ENCODE results near the gene SETDB2. TPM values are rescaled to one million over a fixed set of nuclear protein-coding genes. Genes with fewer than 3 reads are reported as not detected.
"Not testable (repeated sequence)": the region's sequence is repeated elsewhere in the genome, so short reads cannot be mapped to it uniquely, and the experiment has no call there.

The SETDB2 gene
- total RNA-seq, 2 experiments from 2014 or later = 15.8 to 16.2 TPM

DNA sequence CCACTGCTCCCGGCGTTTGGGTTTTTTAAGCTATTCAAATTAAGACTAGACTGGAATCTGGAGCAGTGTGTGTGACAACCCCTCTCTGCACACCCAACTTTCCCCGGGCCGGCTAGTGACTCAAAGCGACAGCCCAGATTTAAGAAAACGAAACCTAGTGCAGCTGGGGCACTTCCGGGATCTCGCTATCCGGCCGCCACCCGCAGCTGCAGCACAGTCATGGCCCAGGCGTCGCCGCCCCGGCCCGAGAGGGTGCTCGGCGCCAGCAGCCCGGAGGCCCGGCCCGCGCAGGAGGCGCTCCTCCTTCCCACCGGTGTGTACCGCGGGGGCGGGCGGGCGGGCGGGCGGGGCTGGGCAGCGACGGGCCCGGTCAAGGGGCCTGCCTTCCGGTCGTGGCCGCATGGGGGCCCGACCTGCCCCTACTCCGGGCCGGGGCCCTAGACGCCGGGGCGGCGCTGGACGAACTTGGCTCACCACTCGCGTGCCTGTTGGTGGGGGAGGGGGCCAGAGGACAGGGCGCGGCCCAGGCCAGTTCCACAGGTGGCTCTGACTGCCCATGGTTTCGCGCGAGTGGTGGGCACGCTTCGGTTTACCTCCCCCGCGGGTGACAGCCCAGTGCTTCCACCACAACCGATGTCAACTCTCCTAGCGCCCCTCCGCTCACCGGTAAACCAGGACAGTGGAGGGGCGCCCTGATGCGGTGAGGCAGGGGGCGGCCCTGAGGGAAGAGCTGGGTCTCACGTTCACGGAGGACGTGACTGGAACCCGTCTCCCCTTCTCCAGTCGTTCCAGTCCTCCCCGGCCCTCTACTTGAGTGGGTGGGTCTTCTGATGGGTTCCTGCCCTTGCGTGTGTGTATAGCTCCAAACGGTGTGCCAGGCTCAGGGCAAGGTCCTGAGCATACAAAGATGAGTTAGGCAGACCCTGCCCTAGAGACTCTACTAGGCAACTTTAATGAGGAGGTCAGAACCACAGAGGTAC is 52.0 kb downstream of the SETDB2 start, which contains the start of gene PHF11:
PHF11 (plus strand) TSS at position 171 of the 980 bp plus-strand sequence; CDS start at position 220, 49 bp downstream.
- H3K36me3 Mint-ChIP-seq (ENCODE audit: low read depth) = peaks cover 46% of the 10 kb centered on the region
- peak within 1 kb of the TSS; percentile 96 for H3K27ac Mint-ChIP-seq
- CTCF ChIA-PET = interaction anchor here (0.5 to 2.0 kb wide), 5 partner anchors 14 to 53 kb away, joined by 3 to 8 read pairs (median 4); partner anchors contain the start of genes CAB39L and SETDB2
- H3K4me1 Mint-ChIP-seq (ENCODE audit: low read depth) = peaks cover 49% of the 10 kb centered on the region
- H3K4me3 Mint-ChIP-seq = peak within 1 kb of the TSS; percentile 91
- no peaks in the 10 kb centered on the region for H3K27me3 Mint-ChIP-seq (ENCODE audit: low read depth)
- intact Hi-C loops (cut with micrococcal nuclease) = loop anchor here (1.0 to 5.0 kb wide), 16 partner anchors 42 to 1957 kb away; partner anchors contain the start of genes CAB39L, CDADC1, EBPL and INTS6
- peaks cover 4% of the 10 kb centered on the region for H3K9me3 Mint-ChIP-seq
- DNase-seq = peak; percentile 95

DNA sequence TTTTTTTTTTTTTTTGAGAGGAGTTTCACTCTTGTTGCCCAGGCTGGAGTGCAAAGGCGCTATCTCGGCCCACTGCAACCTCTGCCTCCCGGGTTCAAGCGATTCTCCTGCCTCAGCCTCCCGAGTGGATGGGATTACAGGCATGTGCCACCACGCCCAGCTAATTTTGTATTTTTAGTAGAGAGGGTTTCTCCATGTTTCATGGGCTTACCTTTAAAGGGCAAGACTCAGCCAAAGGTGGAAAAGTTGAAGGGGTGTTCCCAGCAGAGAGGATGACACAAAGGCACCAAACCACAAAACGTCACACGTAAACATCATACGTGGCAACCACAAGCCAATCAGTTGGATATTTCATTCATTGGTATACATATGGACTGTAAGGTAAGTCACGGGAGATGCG is 52.8 kb downstream of the SETDB2 start:
- peak overlapping the region; percentile 91 for H3K4me3 Mint-ChIP-seq
- CTCF ChIA-PET = interaction anchor here (2.0 kb wide), 1 partner anchor 53 kb away, joined by 8 read pairs; the partner anchor contains the start of genes CAB39L and SETDB2
- H3K27ac Mint-ChIP-seq = peak overlapping the region; percentile 96
- H3K9me3 Mint-ChIP-seq; H3K27me3 Mint-ChIP-seq (ENCODE audit: low read depth): not testable (repeated sequence)
- peaks cover 51% of the 10 kb centered on the region for H3K4me1 Mint-ChIP-seq (ENCODE audit: low read depth)
- peaks cover 49% of the 10 kb centered on the region for H3K36me3 Mint-ChIP-seq (ENCODE audit: low read depth)
- peak; percentile 86 for DNase-seq
- intact Hi-C loops (cut with micrococcal nuclease) = loop anchor here (2.0 to 5.0 kb wide), 9 partner anchors 195 to 1956 kb away; partner anchors contain the start of genes CDADC1, EBPL, INTS6 and NUDT15

- CTCF ChIA-PET = interaction anchor here (0.6 to 2.0 kb wide), 2 partner anchors 54 to 620 kb away, joined by 3 to 8 read pairs; partner anchors contain the start of genes CAB39L and SETDB2
- peak overlapping the region; percentile 91 for H3K4me3 Mint-ChIP-seq
- no peaks in the 10 kb centered on the region for H3K27me3 Mint-ChIP-seq (ENCODE audit: low read depth)
- H3K9me3 Mint-ChIP-seq = peaks cover 4% of the 10 kb centered on the region
- H3K4me1 Mint-ChIP-seq (ENCODE audit: low read depth) = peaks cover 51% of the 10 kb centered on the region
- intact Hi-C loops (cut with micrococcal nuclease) = loop anchor here (2.0 to 5.0 kb wide), 9 partner anchors 195 to 1956 kb away; partner anchors contain the start of genes CDADC1, EBPL, INTS6 and NUDT15
- DNase-seq = peak; percentile 8
- H3K36me3 Mint-ChIP-seq (ENCODE audit: low read depth) = peaks cover 48% of the 10 kb centered on the region
- H3K27ac Mint-ChIP-seq = peak overlapping the region; percentile 96
Observed at GRCh38 chr13:49497272-49497671, 53.2 kb downstream of the SETDB2 start.

- H3K4me3 Mint-ChIP-seq = peak overlapping the region; percentile 41
- no peaks in the 10 kb centered on the region for H3K27me3 Mint-ChIP-seq (ENCODE audit: low read depth)
- no peak for DNase-seq
- H3K36me3 Mint-ChIP-seq (ENCODE audit: low read depth) = peaks cover 54% of the 10 kb centered on the region
- intact Hi-C loops (cut with micrococcal nuclease) = loop anchor here (1.0 to 5.0 kb wide), 9 partner anchors 194 to 1461 kb away; partner anchors contain the start of genes CDADC1, EBPL, NUDT15 and SPRYD7
- H3K27ac Mint-ChIP-seq = peak overlapping the region; percentile 96
- H3K9me3 Mint-ChIP-seq = peaks cover 4% of the 10 kb centered on the region
- CTCF ChIA-PET = interaction anchor here (0.5 kb wide), 1 partner anchor 598 kb away, joined by 3 read pairs; no protein-coding TSS in a partner anchor
- H3K4me1 Mint-ChIP-seq (ENCODE audit: low read depth) = peaks cover 57% of the 10 kb centered on the region
Observed at GRCh38 chr13:49498206-49498605, 54.1 kb downstream of the SETDB2 start.

DNA sequence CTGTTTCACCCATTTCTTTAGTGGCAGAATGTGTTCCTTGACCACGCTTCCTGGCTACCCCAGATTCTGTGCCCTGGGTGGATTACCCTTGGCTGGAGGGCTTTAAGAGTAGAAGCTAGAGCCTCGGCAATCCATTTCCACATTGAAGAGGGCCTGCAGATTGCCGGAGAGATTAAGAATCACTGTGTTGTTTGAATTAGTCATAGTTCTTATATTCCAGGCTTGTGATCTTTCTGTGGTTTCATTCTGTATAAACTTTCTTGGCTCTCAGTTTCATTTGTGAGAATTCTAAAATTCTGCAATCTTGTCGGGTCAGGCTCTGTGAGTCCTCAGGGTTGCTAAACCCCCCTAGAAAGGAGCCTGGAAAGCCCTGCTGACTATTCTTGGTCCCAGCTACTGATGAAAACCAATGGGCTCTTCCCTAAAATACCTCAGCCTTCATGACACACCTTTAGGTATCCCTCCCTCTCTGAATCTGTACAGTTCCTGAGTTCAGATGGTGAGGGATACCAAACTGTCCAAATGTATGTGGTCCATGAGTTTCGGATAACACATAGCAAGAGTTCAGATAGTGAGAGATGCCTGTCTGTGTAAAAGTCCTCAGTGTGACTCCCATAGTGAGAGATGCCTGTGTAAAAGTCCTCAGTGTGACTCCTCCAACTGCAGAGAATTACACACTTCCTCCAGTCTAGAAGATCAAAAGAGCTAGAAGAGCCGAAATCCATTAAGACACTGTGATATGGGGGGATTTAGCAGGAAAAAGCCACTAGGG is 56.0 kb downstream of the SETDB2 start:
- peaks cover 65% of the 10 kb centered on the region for H3K36me3 Mint-ChIP-seq (ENCODE audit: low read depth)
- peaks cover 56% of the 10 kb centered on the region for H3K4me1 Mint-ChIP-seq (ENCODE audit: low read depth)
- intact Hi-C loops (cut with micrococcal nuclease) = loop anchor here (1.0 to 5.0 kb wide), 9 partner anchors 85 to 1463 kb away; partner anchors contain the start of genes CDADC1, EBPL, NUDT15 and RCBTB1
- H3K9me3 Mint-ChIP-seq = peaks cover 4% of the 10 kb centered on the region
- H3K27ac Mint-ChIP-seq = peak overlapping the region; percentile 70
- H3K4me3 Mint-ChIP-seq = peak overlapping the region; percentile 10
- CTCF ChIA-PET = interaction anchor here (0.7 to 1.1 kb wide), 2 partner anchors 56 to 293 kb away, joined by 3 to 5 read pairs; partner anchors contain the start of genes CAB39L, KPNA3 and SETDB2
- peak; percentile 22 for DNase-seq
- no peaks in the 10 kb centered on the region for H3K27me3 Mint-ChIP-seq (ENCODE audit: low read depth)

GRCh38 chr13:49502954-49503353 is 58.9 kb downstream of the SETDB2 start:
- Mint-ChIP-seq H3K4me1 (ENCODE audit: low read depth) (peaks cover 46% of the 10 kb centered on the region), H3K4me3 (no peak overlapping the region), H3K27me3 (ENCODE audit: low read depth) (no peaks in the 10 kb centered on the region), H3K27ac (no peak overlapping the region), H3K9me3 (no peaks in the 10 kb centered on the region), H3K36me3 (ENCODE audit: low read depth) (peaks cover 58% of the 10 kb centered on the region)
- intact Hi-C loops (cut with micrococcal nuclease) = no loop called here
- CTCF ChIA-PET = interaction anchor here (0.6 kb wide), 1 partner anchor 1824 kb away, joined by 3 read pairs; no protein-coding TSS in a partner anchor
- no peak for DNase-seq

DNA sequence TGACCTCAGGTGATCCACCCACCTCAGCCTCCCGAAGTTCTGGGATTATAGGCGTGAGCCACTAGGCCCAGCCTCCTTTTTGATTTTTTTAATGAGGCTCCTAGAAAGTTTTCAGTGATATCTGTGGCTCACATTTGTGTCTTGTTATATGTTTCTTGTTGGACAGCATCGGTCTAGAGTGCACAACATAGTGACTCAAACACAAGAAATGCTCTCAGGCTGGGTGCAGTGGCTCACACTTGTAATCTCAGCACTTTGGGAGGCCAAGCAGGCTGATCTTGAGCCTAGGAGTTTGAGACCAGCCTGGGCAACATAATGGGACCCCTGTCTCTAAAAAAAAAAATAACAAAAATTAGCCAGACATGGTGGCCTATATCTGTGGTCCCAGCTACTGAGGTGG is 59.9 kb downstream of the SETDB2 start:
- peaks cover 36% of the 10 kb centered on the region for H3K4me1 Mint-ChIP-seq (ENCODE audit: low read depth)
- H3K36me3 Mint-ChIP-seq (ENCODE audit: low read depth) = peaks cover 49% of the 10 kb centered on the region
- CTCF ChIA-PET = no interaction called here
- no peaks in the 10 kb centered on the region for H3K27me3 Mint-ChIP-seq (ENCODE audit: low read depth)
- H3K27ac Mint-ChIP-seq = no peak overlapping the region
- intact Hi-C loops (cut with micrococcal nuclease) = no loop called here
- H3K4me3 Mint-ChIP-seq = no peak overlapping the region
- no peak for DNase-seq
- H3K9me3 Mint-ChIP-seq = no peaks in the 10 kb centered on the region

DNA sequence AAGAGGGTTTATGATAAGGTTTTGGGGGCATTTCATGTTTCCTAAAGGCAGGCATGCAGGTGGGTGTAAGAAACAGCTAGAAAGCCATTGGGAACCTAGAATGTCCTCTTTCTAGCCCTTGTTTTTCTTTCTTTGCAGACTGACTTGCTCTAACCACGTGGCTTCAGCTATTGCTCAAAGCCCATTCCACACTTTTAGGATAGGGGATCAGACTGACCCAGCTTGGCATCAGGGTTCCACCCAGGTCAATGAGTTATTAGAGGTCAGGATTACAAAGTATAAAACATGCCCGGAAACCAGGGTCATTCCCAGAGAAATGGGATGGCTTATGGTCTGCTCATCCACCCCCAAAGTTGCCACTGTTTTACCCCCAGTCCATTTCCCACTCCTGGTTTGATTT is 68.5 kb downstream of the SETDB2 start:
- CTCF ChIA-PET = interaction anchor here (0.6 to 1.2 kb wide), 2 partner anchors 19 to 120 kb away, joined by 3 to 5 read pairs; no protein-coding TSS in a partner anchor
- no peak overlapping the region for H3K27ac Mint-ChIP-seq

DNA sequence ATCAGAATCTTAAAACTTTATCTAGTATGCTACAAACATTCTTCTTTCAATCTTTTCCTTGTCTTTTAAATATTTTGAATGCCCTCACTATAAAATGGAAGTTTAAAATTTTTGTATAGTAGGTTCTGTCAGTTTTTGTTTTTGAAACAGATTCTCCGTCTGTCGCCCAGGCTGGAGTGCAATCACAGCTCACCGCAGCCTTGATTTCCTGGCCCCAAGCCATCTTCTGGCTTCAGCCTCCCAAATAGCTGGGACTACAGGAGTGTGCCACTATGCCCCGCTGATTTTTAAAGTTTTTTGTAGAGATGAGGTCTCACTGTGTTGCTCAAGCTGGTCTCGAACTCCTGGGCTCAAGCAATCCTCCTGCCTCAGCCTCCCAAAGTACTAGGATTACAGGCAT is 72.4 kb downstream of the SETDB2 start:
- Mint-ChIP-seq H3K27me3 (ENCODE audit: low read depth) (no peaks in the 10 kb centered on the region), H3K4me3 (no peak overlapping the region), H3K27ac (no peak overlapping the region), H3K4me1 (ENCODE audit: low read depth) (no peaks in the 10 kb centered on the region), H3K36me3 (ENCODE audit: low read depth) (peaks cover 40% of the 10 kb centered on the region), H3K9me3 (no peaks in the 10 kb centered on the region)
- CTCF ChIA-PET = no interaction called here
- intact Hi-C loops (cut with micrococcal nuclease) = no loop called here
- DNase-seq = no peak

More for the DNA sequence above, 68.5 kb downstream of the SETDB2 start:
- H3K36me3 Mint-ChIP-seq (ENCODE audit: low read depth) = peaks cover 42% of the 10 kb centered on the region
- no peak overlapping the region for H3K4me3 Mint-ChIP-seq
- DNase-seq = no peak
- intact Hi-C loops (cut with micrococcal nuclease) = no loop called here
- H3K27me3 Mint-ChIP-seq (ENCODE audit: low read depth) = no peaks in the 10 kb centered on the region
- H3K9me3 Mint-ChIP-seq = peaks cover 3% of the 10 kb centered on the region
- H3K4me1 Mint-ChIP-seq (ENCODE audit: low read depth) = peaks cover 9% of the 10 kb centered on the region

- CTCF ChIA-PET = no interaction called here
- intact Hi-C loops (cut with micrococcal nuclease) = loop anchor here (1.0 kb wide), 1 partner anchor 216 kb away; no protein-coding TSS in a partner anchor
- Mint-ChIP-seq H3K4me3 (no peak overlapping the region), H3K27me3 (ENCODE audit: low read depth) (no peaks in the 10 kb centered on the region), H3K36me3 (ENCODE audit: low read depth) (peaks cover 33% of the 10 kb centered on the region), H3K4me1 (ENCODE audit: low read depth) (no peaks in the 10 kb centered on the region), H3K27ac (no peak overlapping the region), H3K9me3 (no peaks in the 10 kb centered on the region)
- DNase-seq = no peak
Observed at GRCh38 chr13:49517461-49517860, 73.4 kb downstream of the SETDB2 start.

- no peaks in the 10 kb centered on the region for H3K9me3 Mint-ChIP-seq
- no peak overlapping the region for H3K4me3 Mint-ChIP-seq
- peaks cover 28% of the 10 kb centered on the region for H3K36me3 Mint-ChIP-seq (ENCODE audit: low read depth)
- peaks cover 2% of the 10 kb centered on the region for H3K4me1 Mint-ChIP-seq (ENCODE audit: low read depth)
- no peak overlapping the region for H3K27ac Mint-ChIP-seq
- intact Hi-C loops (cut with micrococcal nuclease) = no loop called here
- CTCF ChIA-PET = interaction anchor here (2.0 kb wide), 1 partner anchor 29 kb away, joined by 6 read pairs; no protein-coding TSS in a partner anchor
- DNase-seq = no peak
- H3K27me3 Mint-ChIP-seq (ENCODE audit: low read depth) = no peaks in the 10 kb centered on the region
Observed at GRCh38 chr13:49521224-49521623, 77.2 kb downstream of the SETDB2 start.

Measured in activated naive CD4-positive, alpha-beta T cell treated with anti-CD3 and anti-CD28 coated beads for 36 hours (primary cell).